Measurements from ENCODE around the gene PKN3. TPM values are rescaled to one million over a fixed set of nuclear protein-coding genes. Genes with fewer than 3 reads are reported as not detected.

PKN3 gene
- total RNA-seq, 1 donor from 2014 or later: 4.4 TPM

GRCh38 chr9:128705051-128705965 lies 3.0 kb downstream of the PKN3 start:
- Mint-ChIP-seq H3K9me3 (no peaks in the 10 kb centered on the region), H3K27ac (no peak overlapping the region), H3K4me1 (peaks cover 15% of the 10 kb centered on the region), H3K36me3 (peaks cover 3% of the 10 kb centered on the region), H3K27me3 (ENCODE audit: insufficient read depth, low read depth) (peaks cover 4% of the 10 kb centered on the region), H3K4me3 (no peak overlapping the region)
- DNase-seq (ENCODE audit: low spot score): no peak
- Histone ChIP-seq H3K36me3 (no peaks in the 10 kb centered on the region), H2AFZ (replicated peaks) (no peak overlapping the region), H3K27ac (no peak overlapping the region), H3K4me2 (no peak overlapping the region), H3K9me3 (ENCODE audit: low read depth) (no peaks in the 10 kb centered on the region), H3K27me3 (peaks cover 8% of the 10 kb centered on the region), H4K20me1 (ENCODE audit: low read depth) (peaks cover 4% of the 10 kb centered on the region), H3K4me3 (no peak overlapping the region), H3F3A (ENCODE audit: low read depth) (peaks cover 22% of the 10 kb centered on the region), H3K79me2 (ENCODE audit: low read depth) (no peaks in the 10 kb centered on the region), H3K4me1 (no peaks in the 10 kb centered on the region), H3K9ac (no peak overlapping the region)
- no peak for TF ChIP-seq CTCF (IDR thresholded peaks at IDR 0.05)
- TF ChIP-seq EZH2phosphoT487 (IDR thresholded peaks at IDR 0.05): no peak
- TF ChIP-seq EZH2 (IDR thresholded peaks at IDR 0.05): no peak

GRCh38 chr9:128706045-128706444 lies 3.7 kb downstream of the PKN3 start:
- Mint-ChIP-seq H3K4me1 (peaks cover 15% of the 10 kb centered on the region), H3K9me3 (no peaks in the 10 kb centered on the region), H3K27ac (no peak overlapping the region), H3K4me3 (no peak overlapping the region), H3K36me3 (peaks cover 6% of the 10 kb centered on the region), H3K27me3 (ENCODE audit: insufficient read depth, low read depth) (peaks cover 4% of the 10 kb centered on the region)
- H3K9me3 ChIP-seq (ENCODE audit: low read depth): no peaks in the 10 kb centered on the region
- H3K27ac ChIP-seq: no peak overlapping the region
- H3K9ac ChIP-seq: no peak overlapping the region
- peaks cover 4% of the 10 kb centered on the region for H4K20me1 ChIP-seq (ENCODE audit: low read depth)
- no peak for DNase-seq (ENCODE audit: low spot score)
- H3K36me3 ChIP-seq: no peaks in the 10 kb centered on the region
- no peaks in the 10 kb centered on the region for H3K4me1 ChIP-seq
- no peaks in the 10 kb centered on the region for H3K79me2 ChIP-seq (ENCODE audit: low read depth)
- no peak overlapping the region for H2AFZ ChIP-seq (replicated peaks)
- peaks cover 8% of the 10 kb centered on the region for H3K27me3 ChIP-seq
- H3K4me3 ChIP-seq: no peak overlapping the region
- TF ChIP-seq EZH2phosphoT487 (IDR thresholded peaks at IDR 0.05) (no peak), EZH2 (IDR thresholded peaks at IDR 0.05) (no peak), CTCF (IDR thresholded peaks at IDR 0.05) (no peak)
- peaks cover 17% of the 10 kb centered on the region for H3F3A ChIP-seq (ENCODE audit: low read depth)
- H3K4me2 ChIP-seq: no peak overlapping the region

- Mint-ChIP-seq H3K9me3 (no peaks in the 10 kb centered on the region), H3K4me1 (peaks cover 8% of the 10 kb centered on the region), H3K27ac (no peak overlapping the region), H3K4me3 (no peak overlapping the region), H3K36me3 (peaks cover 6% of the 10 kb centered on the region), H3K27me3 (ENCODE audit: insufficient read depth, low read depth) (peaks cover 4% of the 10 kb centered on the region)
- no peak overlapping the region for H3K4me2 ChIP-seq
- H3K79me2 ChIP-seq (ENCODE audit: low read depth): no peaks in the 10 kb centered on the region
- H2AFZ ChIP-seq (replicated peaks): no peak overlapping the region
- no peaks in the 10 kb centered on the region for H3K9me3 ChIP-seq (ENCODE audit: low read depth)
- H3K27ac ChIP-seq: no peak overlapping the region
- H3K4me3 ChIP-seq: no peak overlapping the region
- H3K4me1 ChIP-seq: no peaks in the 10 kb centered on the region
- TF ChIP-seq CTCF (IDR thresholded peaks at IDR 0.05) (no peak), EZH2phosphoT487 (IDR thresholded peaks at IDR 0.05) (no peak), EZH2 (IDR thresholded peaks at IDR 0.05) (no peak)
- peaks cover 8% of the 10 kb centered on the region for H3K27me3 ChIP-seq
- peaks cover 4% of the 10 kb centered on the region for H4K20me1 ChIP-seq (ENCODE audit: low read depth)
- H3K9ac ChIP-seq: no peak overlapping the region
- no peak for DNase-seq (ENCODE audit: low spot score)
- H3F3A ChIP-seq (ENCODE audit: low read depth): peaks cover 10% of the 10 kb centered on the region
- H3K36me3 ChIP-seq: no peaks in the 10 kb centered on the region
Measured at GRCh38 chr9:128706671-128707381, 4.5 kb downstream of the PKN3 start.

All from neural progenitor cell (in vitro differentiated cells).